Measurements from ENCODE around the gene RERE.
A peak's percentile ranks its signal among the peaks of the same experiment; 100 is the strongest.

DNA sequence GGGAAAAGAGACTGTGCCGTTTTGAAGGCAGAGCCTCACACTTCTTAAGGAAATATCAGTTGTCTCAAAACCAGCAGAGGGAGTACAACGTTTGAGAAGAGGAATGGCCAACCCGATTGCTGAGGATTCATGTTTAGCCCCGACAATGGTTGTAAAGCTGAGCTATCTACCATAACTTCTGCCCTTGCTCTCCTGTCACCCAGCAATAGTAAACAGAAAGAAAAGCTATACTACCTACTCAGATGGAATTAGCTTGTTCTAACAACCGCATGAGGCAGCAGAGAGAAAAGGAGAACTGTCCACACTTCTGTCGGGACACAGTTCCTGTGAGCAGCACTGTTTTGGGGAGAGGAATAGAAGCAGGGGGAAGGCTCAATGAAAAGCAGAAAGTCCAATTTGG is 408.3 kb downstream of the RERE start:
- TF ChIP-seq JUND (IDR thresholded peaks at IDR 0.05), result no peak
- TF ChIP-seq, protein P1, sequence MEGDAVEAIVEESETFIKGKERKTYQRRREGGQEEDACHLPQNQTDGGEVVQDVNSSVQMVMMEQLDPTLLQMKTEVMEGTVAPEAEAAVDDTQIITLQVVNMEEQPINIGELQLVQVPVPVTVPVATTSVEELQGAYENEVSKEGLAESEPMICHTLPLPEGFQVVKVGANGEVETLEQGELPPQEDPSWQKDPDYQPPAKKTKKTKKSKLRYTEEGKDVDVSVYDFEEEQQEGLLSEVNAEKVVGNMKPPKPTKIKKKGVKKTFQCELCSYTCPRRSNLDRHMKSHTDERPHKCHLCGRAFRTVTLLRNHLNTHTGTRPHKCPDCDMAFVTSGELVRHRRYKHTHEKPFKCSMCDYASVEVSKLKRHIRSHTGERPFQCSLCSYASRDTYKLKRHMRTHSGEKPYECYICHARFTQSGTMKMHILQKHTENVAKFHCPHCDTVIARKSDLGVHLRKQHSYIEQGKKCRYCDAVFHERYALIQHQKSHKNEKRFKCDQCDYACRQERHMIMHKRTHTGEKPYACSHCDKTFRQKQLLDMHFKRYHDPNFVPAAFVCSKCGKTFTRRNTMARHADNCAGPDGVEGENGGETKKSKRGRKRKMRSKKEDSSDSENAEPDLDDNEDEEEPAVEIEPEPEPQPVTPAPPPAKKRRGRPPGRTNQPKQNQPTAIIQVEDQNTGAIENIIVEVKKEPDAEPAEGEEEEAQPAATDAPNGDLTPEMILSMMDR (IDR thresholded peaks at IDR 0.05 in 2 of 3, conservative IDR thresholded peaks at IDR 0.05 in 1 of 3; ENCODE audit: borderline replicate concordance in 1 of 3, insufficient read depth in 1 of 3, low read depth in 2 of 3, low read length in 2 of 3), result peak in 2 of 3 experiments; percentile 16 to 20; a peak in 3 of 6 replicates
- TF ChIP-seq, protein P2, sequence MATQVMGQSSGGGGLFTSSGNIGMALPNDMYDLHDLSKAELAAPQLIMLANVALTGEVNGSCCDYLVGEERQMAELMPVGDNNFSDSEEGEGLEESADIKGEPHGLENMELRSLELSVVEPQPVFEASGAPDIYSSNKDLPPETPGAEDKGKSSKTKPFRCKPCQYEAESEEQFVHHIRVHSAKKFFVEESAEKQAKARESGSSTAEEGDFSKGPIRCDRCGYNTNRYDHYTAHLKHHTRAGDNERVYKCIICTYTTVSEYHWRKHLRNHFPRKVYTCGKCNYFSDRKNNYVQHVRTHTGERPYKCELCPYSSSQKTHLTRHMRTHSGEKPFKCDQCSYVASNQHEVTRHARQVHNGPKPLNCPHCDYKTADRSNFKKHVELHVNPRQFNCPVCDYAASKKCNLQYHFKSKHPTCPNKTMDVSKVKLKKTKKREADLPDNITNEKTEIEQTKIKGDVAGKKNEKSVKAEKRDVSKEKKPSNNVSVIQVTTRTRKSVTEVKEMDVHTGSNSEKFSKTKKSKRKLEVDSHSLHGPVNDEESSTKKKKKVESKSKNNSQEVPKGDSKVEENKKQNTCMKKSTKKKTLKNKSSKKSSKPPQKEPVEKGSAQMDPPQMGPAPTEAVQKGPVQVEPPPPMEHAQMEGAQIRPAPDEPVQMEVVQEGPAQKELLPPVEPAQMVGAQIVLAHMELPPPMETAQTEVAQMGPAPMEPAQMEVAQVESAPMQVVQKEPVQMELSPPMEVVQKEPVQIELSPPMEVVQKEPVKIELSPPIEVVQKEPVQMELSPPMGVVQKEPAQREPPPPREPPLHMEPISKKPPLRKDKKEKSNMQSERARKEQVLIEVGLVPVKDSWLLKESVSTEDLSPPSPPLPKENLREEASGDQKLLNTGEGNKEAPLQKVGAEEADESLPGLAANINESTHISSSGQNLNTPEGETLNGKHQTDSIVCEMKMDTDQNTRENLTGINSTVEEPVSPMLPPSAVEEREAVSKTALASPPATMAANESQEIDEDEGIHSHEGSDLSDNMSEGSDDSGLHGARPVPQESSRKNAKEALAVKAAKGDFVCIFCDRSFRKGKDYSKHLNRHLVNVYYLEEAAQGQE (IDR thresholded peaks at IDR 0.05; ENCODE audit: low read depth), result no peak
- TF ChIP-seq POLR2AphosphoS5 (IDR thresholded peaks at IDR 0.05; ENCODE audit: low read depth, low read length), result no peak
- no peak for TF ChIP-seq SIN3A (IDR thresholded peaks at IDR 0.05; ENCODE audit: low read depth)
- no peak for TF ChIP-seq FOSL1 (IDR thresholded peaks at IDR 0.05; ENCODE audit: low read depth)
- TF ChIP-seq SP1 (IDR thresholded peaks at IDR 0.05; ENCODE audit: low read depth), result no peak
- TF ChIP-seq EZH2phosphoT487 (IDR thresholded peaks at IDR 0.05; ENCODE audit: borderline replicate concordance), result no peak
- TF ChIP-seq, protein P3, sequence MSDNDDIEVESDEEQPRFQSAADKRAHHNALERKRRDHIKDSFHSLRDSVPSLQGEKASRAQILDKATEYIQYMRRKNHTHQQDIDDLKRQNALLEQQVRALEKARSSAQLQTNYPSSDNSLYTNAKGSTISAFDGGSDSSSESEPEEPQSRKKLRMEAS (IDR thresholded peaks at IDR 0.05), result no peak
- no peak for TF ChIP-seq POLR2A (IDR thresholded peaks at IDR 0.05; ENCODE audit: borderline replicate concordance, extremely low read depth, insufficient read depth, insufficient read length)
- peak; percentile 43 for TF ChIP-seq RAD21 (IDR thresholded peaks at IDR 0.05; ENCODE audit: low read depth)
- no peak for TF ChIP-seq EZH2 (IDR thresholded peaks at IDR 0.05)
- no peak for TF ChIP-seq TCF7L2 (IDR thresholded peaks at IDR 0.05; ENCODE audit: borderline replicate concordance, extremely low read depth, insufficient read depth, insufficient read length)
- no peak for TF ChIP-seq EGR1 (IDR thresholded peaks at IDR 0.05; ENCODE audit: low read depth)
